GM12878 (cell line): Measurements from ENCODE around the gene LRP2BP. TPM values are rescaled to one million over a fixed set of nuclear protein-coding genes. Genes with fewer than 3 reads are reported as not detected.
A peak's percentile ranks its signal among the peaks of the same experiment; 100 is the strongest.

Source experiments
- ASH2L ChIP-seq: fragments of 300-600, 200-600 bp; sonication (generic); IDR thresholded peaks from 2 replicates; pipeline ENCODE4 v1.6.1; 2017; ENCODE audit warnings: low read depth, mild to moderate bottlenecking, borderline replicate concordance
- CBX5 ChIP-seq: sonication (generic); IDR thresholded peaks from 2 replicates; pipeline ENCODE4 v1.6.1; 2016; ENCODE audit warnings: low read depth, moderate library complexity, mild to moderate bottlenecking, inconsistent platforms
- E2F8 ChIP-seq: fragments of 450-650 bp; IDR thresholded peaks from 2 replicates; pipeline ENCODE4 v1.6.1; 2018; ENCODE audit warnings: mild to moderate bottlenecking, low read depth, moderate library complexity; ENCODE audit not compliant: partially characterized antibody
- ESRRA ChIP-seq: IDR thresholded peaks from 2 replicates; pipeline ENCODE4 v1.6.1; 2012; ENCODE audit warnings: mild to moderate bottlenecking, low read length, improper control_type of control experiment
- HDAC6 ChIP-seq: fragments of 200-600 bp; sonication (generic); IDR thresholded peaks from one replicate; pipeline ENCODE4 v1.8.0; 2017; ENCODE audit warnings: antibody characterized with exemption; ENCODE audit not compliant: unreplicated experiment
- IKZF1 ChIP-seq: fragments of 450-650 bp; conservative IDR thresholded peaks from 2 replicates; pipeline ENCODE4 v1.6.1; 2017; ENCODE audit warnings: antibody characterized with exemption, mild to moderate bottlenecking
- NKRF ChIP-seq: fragments of 450-650 bp; conservative IDR thresholded peaks from 2 replicates; pipeline ENCODE4 v1.6.1; 2017; ENCODE audit warnings: mild to moderate bottlenecking, moderate library complexity
- POLR2AphosphoS5 ChIP-seq: IDR thresholded peaks from 2 replicates; pipeline ENCODE4 v1.6.1; 2011; ENCODE audit warnings: mild to moderate bottlenecking, low read length, inconsistent platforms
- RAD51 ChIP-seq: fragments of 450-650 bp; IDR thresholded peaks from 2 replicates; pipeline ENCODE4 v1.6.1; 2016; ENCODE audit warnings: moderate library complexity, mild to moderate bottlenecking, inconsistent platforms
- RCOR1 ChIP-seq: conservative IDR thresholded peaks from 2 replicates; pipeline ENCODE4 v1.6.1; 2012; ENCODE audit warnings: low read depth, low read length, improper control_type of control experiment
- REST ChIP-seq: IDR thresholded peaks from 2 replicates; pipeline ENCODE4 v1.6.1; 2012; ENCODE audit warnings: mild to moderate bottlenecking, low read depth, low read length
- SMAD1 ChIP-seq: fragments of 450-650 bp; IDR thresholded peaks from 2 replicates; pipeline ENCODE4 v1.6.1; 2018; ENCODE audit warnings: mild to moderate bottlenecking, low read depth; ENCODE audit not compliant: partially characterized antibody
- SMARCA5 ChIP-seq: fragments of 450-650 bp; IDR thresholded peaks from 2 replicates; pipeline ENCODE4 v1.6.1; 2017; ENCODE audit warnings: mild to moderate bottlenecking
- SMC3 ChIP-seq: IDR thresholded peaks from 2 replicates; pipeline ENCODE4 v1.6.1; 2011; ENCODE audit warnings: low read length, improper control_type of control experiment, borderline replicate concordance
- SREBF2 ChIP-seq: IDR thresholded peaks from 2 replicates; pipeline ENCODE4 v1.6.1; 2012; ENCODE audit warnings: mild to moderate bottlenecking, low read length
- TCF12 ChIP-seq: IDR thresholded peaks from 2 replicates; pipeline ENCODE4 v1.6.1; 2011; ENCODE audit warnings: low read depth, mild to moderate bottlenecking, low read length
- ZNF687 ChIP-seq: fragments of 450-650 bp; IDR thresholded peaks from 2 replicates; pipeline ENCODE4 v1.6.1; 2017; ENCODE audit warnings: mild to moderate bottlenecking, moderate library complexity
- ZSCAN29 ChIP-seq: fragments of 450-650 bp; IDR thresholded peaks from 2 replicates; pipeline ENCODE4 v1.6.1; 2017; ENCODE audit warnings: mild to moderate bottlenecking, moderate library complexity
- polyA plus RNA-seq, 11 experiments: library from polyadenylated mRNA; depleted of rRNA in 4 of 11; unstranded in 6 of 11; stranded (reverse) in 5 of 11; fragments of >200 nt; fragmentation: Nextera tagmentation in 4 of 11; fragmentation: Illumina TruSeq in 1 of 11; extraction: Ambion mirVana in 4 of 11; extraction: Trizol in 1 of 11; gene quantifications; 1 replicate in 1 of 11; 2 replicates in 10 of 11; pipeline versions ENCODE4 v1.2.1 to v1.2.3, GENCODE V29; 2011 to 2016; ENCODE audit warnings: inconsistent platforms in 2 of 11, missing spikeins in 2 of 11, low read depth in 1 of 11
- total RNA-seq, 4 experiments: library from RNA; depleted of rRNA in 3 of 4; stranded (reverse); fragments of >200 nt in 3 of 4; fragmentation: Illumina TruSeq in 1 of 4; extraction: Trizol in 1 of 4; gene quantifications; 2 replicates each; pipeline versions ENCODE4 v1.2.1 to v1.2.3, GENCODE V29; 2013 to 2021

LRP2BP gene
- total and polyA plus RNA-seq, 10 of the 15 experiments (the other 5 are each of a cell fraction or from before 2014, with no cell fraction given), result 0.27 to 5.2 (median 1.0) TPM

- TF ChIP-seq NKRF, result peak; percentile 97
- TF ChIP-seq CBX5, result peak; percentile 75; the same call in 1 of the 2 replicates
- TF ChIP-seq SMC3, result no peak
- TF ChIP-seq ASH2L, result peak; percentile 72; the same call in 1 of the 2 replicates
- peak; percentile 77 for TF ChIP-seq E2F8
- no peak for TF ChIP-seq RAD51
- no peak for TF ChIP-seq ESRRA
- TF ChIP-seq IKZF1, result peak; percentile 98
- peak; percentile 55 for TF ChIP-seq POLR2AphosphoS5
- no peak for TF ChIP-seq SREBF2
- TF ChIP-seq ZNF687, result 0 out of 2 replicates have a peak, but pooled peaks have one; percentile 29
- TF ChIP-seq TCF12, result peak; percentile 83
- TF ChIP-seq SMARCA5, result no peak
- no peak for TF ChIP-seq REST
- no peak for TF ChIP-seq ZSCAN29
- TF ChIP-seq RCOR1, result no peak
- TF ChIP-seq HDAC6, result peak; percentile 58
- TF ChIP-seq SMAD1, result no peak
Observed at GRCh38 chr4:185425647-185426352, 30.1 kb upstream of the LRP2BP start, which contains the start of gene UFSP2 (continued).
